PC-3 (cell line): Measurements from ENCODE around the gene FLOT1. TPM values are rescaled to one million over a fixed set of nuclear protein-coding genes. Genes with fewer than 3 reads are reported as not detected.

Experiments used
- ATAC-seq: fragments of 200-7000 bp; cut with Tn5 transposase; 2 replicates; pipeline ENCODE4 v1.9.1; 2020; ENCODE audit warnings: mild to moderate bottlenecking, moderate library complexity
- BruUV-seq: library from RNA; stranded (reverse); fragments of 400-500 nt; replicated peaks from 2 replicates; lab custom pipeline; 2021; lab: Mats Ljungman, UMichigan
- CTCF ChIA-PET: fragments of 300-600 bp; sonication (Branson Sonifier 250); formaldehyde crosslinking; loops from one replicate; lab custom pipeline; 2022; ENCODE audit warnings: antibody characterized with exemption; lab: Charles Lee
- POLR2A ChIA-PET: fragments of 300-600 bp; sonication (Branson Sonifier 250); formaldehyde crosslinking; loops from one replicate; lab custom pipeline; 2022; ENCODE audit warnings: antibody characterized with exemption; ENCODE audit not compliant: unreplicated experiment; lab: Charles Lee
- DNase-seq: peaks from one replicate; pipeline ENCODE4 v3.0.0-alpha.2; 2015
- H2AFZ ChIP-seq: fragments of 300-600 bp; sonication (generic); 2 replicates; pipeline ENCODE4 v1.6.0; 2016; ENCODE audit warnings: antibody characterized with exemption, low read length
- H3F3A ChIP-seq: fragments of 300-600 bp; sonication (generic); one replicate; pipeline ENCODE4 v1.6.0; 2017; ENCODE audit warnings: antibody characterized with exemption, low read length, control low read depth, mild to moderate bottlenecking; ENCODE audit not compliant: unreplicated experiment
- H3K27ac ChIP-seq: fragments of 300-600 bp; sonication (generic); 2 replicates; pipeline ENCODE4 v1.5.1; 2016; ENCODE audit warnings: mild to moderate bottlenecking, low read length
- H3K27me3 ChIP-seq: fragments of 300-600 bp; sonication (generic); 2 replicates; pipeline ENCODE4 v1.6.1; 2016; ENCODE audit warnings: low read length, mixed read lengths
- H3K36me3 ChIP-seq: fragments of 300-600 bp; sonication (generic); 2 replicates; pipeline ENCODE4 v1.6.1; 2016; ENCODE audit warnings: low read depth, mixed run types, low read length, mixed read lengths
- H3K4me1 ChIP-seq: fragments of 300-600 bp; sonication (generic); 2 replicates; pipeline ENCODE4 v1.5.1; 2016; ENCODE audit warnings: low read length; ENCODE audit not compliant: insufficient read depth
- H3K4me2 ChIP-seq: fragments of 300-600 bp; sonication (generic); 2 replicates; pipeline ENCODE4 v1.6.0; 2016; ENCODE audit warnings: low read length
- H3K4me3 ChIP-seq: fragments of 300-600 bp; sonication (generic); 2 replicates; pipeline ENCODE4 v1.5.1; 2016; ENCODE audit warnings: mild to moderate bottlenecking, low read length, mixed read lengths
- H3K79me2 ChIP-seq: fragments of 300-600 bp; sonication (generic); 2 replicates; pipeline ENCODE4 v1.6.1; 2017; ENCODE audit warnings: low read length, mixed read lengths
- H3K9ac ChIP-seq: fragments of 300-600 bp; sonication (generic); 2 replicates; pipeline ENCODE4 v1.6.0; 2016; ENCODE audit warnings: mild to moderate bottlenecking, low read length
- H3K9me2 ChIP-seq: fragments of 300-600 bp; sonication (generic); replicated peaks from 2 replicates; pipeline ENCODE4 v1.6.1; 2016; ENCODE audit warnings: mixed run types, low read length, mixed read lengths
- H3K9me3 ChIP-seq: fragments of 300-600 bp; sonication (generic); 2 replicates; pipeline ENCODE4 v1.6.1; 2016; ENCODE audit warnings: low read length, mixed read lengths
- H4K20me1 ChIP-seq: fragments of 300-600 bp; sonication (generic); 2 replicates; pipeline ENCODE4 v1.6.1; 2016; ENCODE audit warnings: low read length, mixed read lengths
- CTCF ChIP-seq: fragments of 300-600 bp; sonication (generic); conservative IDR thresholded peaks from 2 replicates; pipeline ENCODE4 v1.5.1; 2017; ENCODE audit warnings: antibody characterized with exemption, low read depth, mild to moderate bottlenecking, low read length
- EZH2 ChIP-seq: fragments of 300-600 bp; sonication (generic); IDR thresholded peaks from one replicate; pipeline ENCODE4 v1.6.1; 2017; ENCODE audit warnings: antibody characterized with exemption, mild to moderate bottlenecking, low read length; ENCODE audit not compliant: unreplicated experiment
- EZH2phosphoT487 ChIP-seq: fragments of 300-600 bp; sonication (generic); IDR thresholded peaks from 2 replicates; pipeline ENCODE4 v1.6.1; 2018; ENCODE audit warnings: mild to moderate bottlenecking, antibody characterized with exemption, low read length, borderline replicate concordance
- intact Hi-C: fragments of 100-400 bp; cut with micrococcal nuclease; formaldehyde crosslinking; loops from 2 replicates; pipeline ENCODE4 v1.9.0; 2023
- total RNA-seq: library from RNA; depleted of rRNA; stranded (reverse); fragments of >200 nt; gene quantifications from 2 replicates; pipeline ENCODE4 v1.2.3, GENCODE V29; 2014

FLOT1 gene
- total RNA-seq, 1 experiment from 2014 or later: 305 TPM

GRCh38 chr6:30689022-30689865 is 53.2 kb downstream of the FLOT1 start:
- Histone ChIP-seq H3K4me3 (no peak overlapping the region), H3K27ac (no peak overlapping the region), H3K79me2 (peaks cover 54% of the 10 kb centered on the region), H3K9me3 (no peaks in the 10 kb centered on the region), H3K9ac (no peak overlapping the region), H3K36me3 (no peaks in the 10 kb centered on the region), H3K27me3 (no peaks in the 10 kb centered on the region), H3K4me2 (peak overlapping the region; percentile 90), H2AFZ (no peak overlapping the region), H3F3A (no peaks in the 10 kb centered on the region), H4K20me1 (no peaks in the 10 kb centered on the region), H3K9me2 (no peaks in the 10 kb centered on the region), H3K4me1 (peaks cover 50% of the 10 kb centered on the region)
- POLR2A ChIA-PET: interaction anchor here (0.6 kb wide), 1 partner anchor 398 kb away, joined by 6 read pairs; no protein-coding TSS in a partner anchor
- ATAC-seq: no peak
- no peak for TF ChIP-seq EZH2phosphoT487
- no TSS peak for BruUV-seq
- intact Hi-C loops: loop anchor here (5.0 kb wide), 1 partner anchor 133 kb away; no protein-coding TSS in a partner anchor
- CTCF ChIA-PET: no interaction called here
- no peak for DNase-seq

GRCh38 chr6:30688569-30688968 is 53.9 kb downstream of the FLOT1 start:
- H3F3A ChIP-seq: no peaks in the 10 kb centered on the region
- no peaks in the 10 kb centered on the region for H3K36me3 ChIP-seq
- no peak for DNase-seq
- H3K4me3 ChIP-seq: peak overlapping the region; percentile 97
- no peaks in the 10 kb centered on the region for H4K20me1 ChIP-seq
- peak overlapping the region; percentile 96 for H3K27ac ChIP-seq
- H3K9ac ChIP-seq: peak overlapping the region; percentile 98
- CTCF ChIA-PET: no interaction called here
- H3K4me2 ChIP-seq: peak overlapping the region; percentile 87
- intact Hi-C loops: loop anchor here (5.0 kb wide), 1 partner anchor 134 kb away; no protein-coding TSS in a partner anchor
- TF ChIP-seq CTCF (no peak), EZH2phosphoT487 (no peak), EZH2 (no peak)
- H3K27me3 ChIP-seq: no peaks in the 10 kb centered on the region
- H3K9me2 ChIP-seq: no peaks in the 10 kb centered on the region
- no peaks in the 10 kb centered on the region for H3K9me3 ChIP-seq
- H2AFZ ChIP-seq: no peak overlapping the region
- H3K79me2 ChIP-seq: peaks cover 61% of the 10 kb centered on the region
- POLR2A ChIA-PET: interaction anchor here (0.6 kb wide), 1 partner anchor 76 kb away, joined by 3 read pairs; no protein-coding TSS in a partner anchor
- peaks cover 52% of the 10 kb centered on the region for H3K4me1 ChIP-seq
- no TSS peak for BruUV-seq
- ATAC-seq: no peak

- TSS peak; percentile 73 for BruUV-seq
- Histone ChIP-seq H3K27ac (peak overlapping the region; percentile 96), H3K27me3 (no peaks in the 10 kb centered on the region), H3K36me3 (no peaks in the 10 kb centered on the region), H3K4me1 (peaks cover 59% of the 10 kb centered on the region), H3F3A (no peaks in the 10 kb centered on the region), H3K79me2 (peaks cover 68% of the 10 kb centered on the region), H2AFZ (peak overlapping the region; percentile 86), H3K9ac (peak overlapping the region; percentile 98), H3K4me2 (peak overlapping the region; percentile 87), H4K20me1 (no peaks in the 10 kb centered on the region), H3K4me3 (peak overlapping the region; percentile 97), H3K9me2 (no peaks in the 10 kb centered on the region), H3K9me3 (no peaks in the 10 kb centered on the region)
- ATAC-seq: no peak
- intact Hi-C loops: loop anchor here (1.0 to 5.0 kb wide), 2 partner anchors 29 to 134 kb away; partner anchors contain the start of gene MDC1
- ChIA-PET CTCF (interaction anchor here (1.6 kb wide), 1 partner anchor 30 kb away, joined by 4 read pairs; the partner anchor contains the start of gene MDC1), POLR2A (interaction anchor here (0.6 to 1.1 kb wide), 3 partner anchors 29 to 75 kb away, joined by 3 to 7 read pairs (median 4); partner anchors contain the start of gene MDC1)
- TF ChIP-seq EZH2 (no peak), CTCF (peak; percentile 30; the same call in 1 of the 2 replicates)
- peak; percentile 39 for DNase-seq
Observed at GRCh38 chr6:30687659-30688431, 54.6 kb downstream of the FLOT1 start.
